Measurements from ENCODE around the gene ADGRG6.

DNA sequence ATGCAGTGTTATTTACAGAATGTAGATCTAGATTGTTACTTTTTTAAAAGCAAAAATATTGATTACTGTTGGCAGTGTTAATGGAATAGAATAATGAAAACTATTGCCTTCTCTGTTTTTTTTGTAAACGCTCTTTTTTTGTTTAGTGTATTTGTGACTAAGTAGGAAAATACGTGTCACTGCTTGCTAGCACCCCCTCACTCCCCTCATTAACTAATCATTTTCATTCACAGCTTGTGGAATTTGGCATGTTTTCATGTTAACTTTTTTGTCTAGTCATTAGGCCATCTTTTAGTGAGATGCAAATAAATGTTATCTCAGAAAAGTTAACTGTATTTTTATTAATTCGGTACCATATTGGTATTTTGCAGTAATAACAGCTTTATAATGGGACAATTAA is 29.8 kb downstream of the ADGRG6 start:
- TF ChIP-seq, protein P1, sequence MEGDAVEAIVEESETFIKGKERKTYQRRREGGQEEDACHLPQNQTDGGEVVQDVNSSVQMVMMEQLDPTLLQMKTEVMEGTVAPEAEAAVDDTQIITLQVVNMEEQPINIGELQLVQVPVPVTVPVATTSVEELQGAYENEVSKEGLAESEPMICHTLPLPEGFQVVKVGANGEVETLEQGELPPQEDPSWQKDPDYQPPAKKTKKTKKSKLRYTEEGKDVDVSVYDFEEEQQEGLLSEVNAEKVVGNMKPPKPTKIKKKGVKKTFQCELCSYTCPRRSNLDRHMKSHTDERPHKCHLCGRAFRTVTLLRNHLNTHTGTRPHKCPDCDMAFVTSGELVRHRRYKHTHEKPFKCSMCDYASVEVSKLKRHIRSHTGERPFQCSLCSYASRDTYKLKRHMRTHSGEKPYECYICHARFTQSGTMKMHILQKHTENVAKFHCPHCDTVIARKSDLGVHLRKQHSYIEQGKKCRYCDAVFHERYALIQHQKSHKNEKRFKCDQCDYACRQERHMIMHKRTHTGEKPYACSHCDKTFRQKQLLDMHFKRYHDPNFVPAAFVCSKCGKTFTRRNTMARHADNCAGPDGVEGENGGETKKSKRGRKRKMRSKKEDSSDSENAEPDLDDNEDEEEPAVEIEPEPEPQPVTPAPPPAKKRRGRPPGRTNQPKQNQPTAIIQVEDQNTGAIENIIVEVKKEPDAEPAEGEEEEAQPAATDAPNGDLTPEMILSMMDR (conservative IDR thresholded peaks at IDR 0.05; ENCODE audit: low read depth, low read length), result no peak
- no peak for TF ChIP-seq EZH2 (IDR thresholded peaks at IDR 0.05; ENCODE audit: borderline replicate concordance, low read depth, low read length, poor library complexity, severe bottlenecking)

Data from A673 (cell line).